NK-92 treated with Interleukin-12 subunit alpha and Interleukin-12 subunit beta, amount 100 ng/mL, for 24 hours (cell line): ENCODE results near the gene ITSN1.
"Not testable (repeated sequence)": the region's sequence is repeated elsewhere in the genome, so short reads cannot be mapped to it uniquely, and the experiment has no call there.

Source experiments
- DNase-seq: peaks from one replicate; lab custom pipeline; 2025; lab: John Stamatoyannopoulos, UW

ITSN1 gene

DNA sequence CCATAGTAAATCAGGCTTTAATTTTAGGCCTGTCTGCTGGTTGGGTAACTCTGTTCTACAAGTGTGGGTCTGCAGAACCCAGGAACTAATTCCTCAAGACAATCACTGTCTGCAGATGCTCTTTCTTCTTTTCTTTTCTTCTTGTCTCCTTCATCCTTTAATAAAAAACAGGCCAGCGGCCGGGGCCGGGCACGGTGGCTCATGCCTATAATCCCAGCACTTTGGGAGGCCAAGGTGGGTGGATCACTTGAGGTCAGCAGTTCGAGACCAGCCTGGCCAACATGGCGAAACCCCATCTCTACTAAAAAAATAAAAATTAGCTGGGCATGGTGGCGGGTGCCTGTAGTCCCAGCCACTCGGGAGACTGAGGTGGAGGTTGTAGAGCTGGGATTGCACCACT lies 220.9 kb downstream of the ITSN1 start:
- DNase-seq = not testable (repeated sequence)

DNA sequence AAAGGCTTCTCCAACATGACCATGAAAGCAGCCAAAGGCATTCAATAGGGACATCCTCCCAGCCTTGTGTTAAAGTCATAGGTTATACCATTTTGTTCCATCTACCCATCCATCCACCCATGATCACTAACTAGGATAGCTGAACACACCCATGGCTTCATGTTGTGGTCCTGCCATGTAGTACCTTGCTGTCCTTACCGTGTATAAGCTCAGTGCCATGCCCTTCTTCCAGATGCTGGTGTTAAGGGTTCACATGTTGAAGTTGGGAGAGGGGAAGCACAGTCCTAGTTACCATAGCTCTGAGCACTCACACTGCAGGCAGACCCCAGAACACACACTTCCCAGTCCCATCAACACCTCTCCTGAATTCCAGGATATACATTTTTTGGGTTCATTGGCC lies 221.8 kb downstream of the ITSN1 start:
- no peak for DNase-seq

- DNase-seq = no peak
Observed at GRCh38 chr21:33865176-33865575, 222.9 kb downstream of the ITSN1 start.

DNA sequence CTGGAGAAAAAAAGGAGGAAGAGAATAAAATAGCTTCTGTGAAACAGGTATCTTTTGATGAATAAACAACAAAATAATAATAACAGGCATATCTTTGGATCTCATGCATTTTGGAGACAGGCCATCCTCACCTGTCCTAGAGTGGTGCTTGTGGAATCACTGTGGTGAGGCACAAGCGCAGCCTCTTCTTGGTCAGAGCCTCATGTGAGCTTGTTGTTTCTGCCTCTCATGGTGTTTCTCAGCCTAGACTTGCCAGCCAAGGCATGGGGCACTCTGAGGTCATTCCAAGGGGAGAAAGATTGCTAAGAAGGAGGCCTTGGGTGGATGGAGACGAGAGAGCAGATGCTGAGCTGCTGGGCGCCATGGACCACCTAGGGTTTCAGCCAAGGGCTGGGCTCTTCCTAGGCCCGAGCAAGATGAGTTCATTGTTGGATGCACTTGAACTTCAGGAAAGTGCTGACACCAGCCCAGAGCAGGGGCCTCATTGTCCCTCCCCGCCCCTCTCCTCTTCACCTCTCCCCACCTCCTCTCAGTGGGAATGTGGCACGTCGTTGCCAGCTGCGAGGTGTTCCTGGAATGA lies 223.8 kb downstream of the ITSN1 start:
- DNase-seq = no peak

DNA sequence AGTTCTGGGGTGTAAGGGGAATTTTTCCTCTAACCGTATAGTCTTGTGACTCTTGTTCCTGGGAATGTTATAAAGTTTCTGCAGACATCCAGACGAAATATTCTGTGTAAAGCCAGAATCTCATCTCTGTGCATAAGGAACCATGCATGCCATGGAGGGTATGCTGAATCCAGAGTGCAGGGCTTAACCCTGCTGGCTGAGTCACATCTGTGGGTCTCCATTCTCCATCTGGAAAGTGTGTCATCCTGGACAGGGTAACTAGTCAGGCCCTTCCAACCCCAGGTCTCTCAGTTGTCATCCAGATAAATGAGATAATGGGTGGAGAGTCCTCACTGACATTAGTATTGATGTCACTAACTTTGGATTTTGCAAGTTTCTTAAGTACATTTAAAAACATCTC lies 224.5 kb downstream of the ITSN1 start:
- no peak for DNase-seq

GRCh38 chr21:33867868-33868267 lies 225.6 kb downstream of the ITSN1 start:
- DNase-seq = not testable (repeated sequence)

- no peak for DNase-seq
Observed at GRCh38 chr21:33869873-33870272, 227.6 kb downstream of the ITSN1 start.

- no peak for DNase-seq
Observed at GRCh38 chr21:33870768-33871167, 228.5 kb downstream of the ITSN1 start.

GRCh38 chr21:33871171-33871570 lies 228.9 kb downstream of the ITSN1 start:
- DNase-seq = no peak

GRCh38 chr21:33872881-33873515 lies 230.7 kb downstream of the ITSN1 start:
- DNase-seq = no peak

GRCh38 chr21:33874161-33874560 lies 231.9 kb downstream of the ITSN1 start:
- DNase-seq = no peak

GRCh38 chr21:33875026-33875695 lies 232.9 kb downstream of the ITSN1 start:
- no peak for DNase-seq

- DNase-seq = no peak
Observed at GRCh38 chr21:33878824-33879223, 236.5 kb downstream of the ITSN1 start.

DNA sequence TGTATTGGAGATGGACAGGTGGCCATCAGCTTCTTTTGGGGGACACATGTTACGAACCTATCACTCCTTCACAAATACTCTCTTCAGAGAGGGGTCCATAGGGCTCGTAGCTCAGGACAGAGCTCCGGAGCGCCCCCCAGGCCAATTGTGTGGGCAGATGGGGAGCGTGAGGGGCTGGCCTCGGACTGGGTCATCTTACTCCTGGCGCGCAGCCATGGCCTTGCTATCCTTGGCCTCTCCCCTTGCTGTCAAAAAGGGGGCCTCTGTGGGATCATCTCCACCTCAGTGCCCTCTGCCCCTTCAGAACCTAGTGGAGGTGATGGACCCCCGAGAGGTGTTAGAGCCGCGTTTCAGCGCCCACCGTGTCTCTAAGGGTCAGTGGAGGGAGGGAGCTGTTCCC lies 238.3 kb downstream of the ITSN1 start:
- DNase-seq = no peak

DNA sequence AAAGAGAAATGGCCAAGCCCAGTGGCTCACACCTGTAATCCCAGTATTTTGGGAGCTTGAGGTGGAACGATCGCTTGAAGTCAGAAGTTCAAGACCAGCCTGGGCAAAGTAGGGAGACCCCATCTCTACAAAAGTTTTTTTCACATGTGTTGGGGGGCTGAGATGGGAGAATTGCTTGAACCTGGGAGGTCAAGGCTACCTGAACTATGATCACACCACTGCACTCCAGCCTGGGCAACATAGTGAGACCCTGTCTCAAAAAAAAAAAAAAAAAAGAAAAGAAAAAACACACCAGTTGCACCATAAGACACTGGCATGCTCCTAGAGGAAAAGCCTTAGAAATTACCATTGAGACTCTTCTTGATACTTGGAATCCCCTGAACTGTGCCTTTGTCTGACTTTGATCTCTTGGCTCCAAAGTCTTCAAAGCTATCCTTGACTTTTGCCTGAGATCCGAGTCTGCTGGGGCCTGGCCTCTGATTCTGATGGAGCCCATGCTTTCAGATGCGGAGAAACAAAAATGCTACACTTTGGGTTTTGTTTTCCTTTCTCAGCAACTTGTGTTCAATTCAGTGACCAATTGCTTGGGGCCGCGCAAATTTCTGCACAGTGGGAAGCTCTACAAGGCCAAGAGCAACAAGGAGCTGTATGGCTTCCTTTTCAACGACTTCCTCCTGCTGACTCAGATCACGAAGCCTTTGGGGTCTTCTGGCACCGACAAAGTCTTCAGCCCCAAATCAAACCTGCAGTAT lies 239.6 kb downstream of the ITSN1 start:
- no peak for DNase-seq

DNA sequence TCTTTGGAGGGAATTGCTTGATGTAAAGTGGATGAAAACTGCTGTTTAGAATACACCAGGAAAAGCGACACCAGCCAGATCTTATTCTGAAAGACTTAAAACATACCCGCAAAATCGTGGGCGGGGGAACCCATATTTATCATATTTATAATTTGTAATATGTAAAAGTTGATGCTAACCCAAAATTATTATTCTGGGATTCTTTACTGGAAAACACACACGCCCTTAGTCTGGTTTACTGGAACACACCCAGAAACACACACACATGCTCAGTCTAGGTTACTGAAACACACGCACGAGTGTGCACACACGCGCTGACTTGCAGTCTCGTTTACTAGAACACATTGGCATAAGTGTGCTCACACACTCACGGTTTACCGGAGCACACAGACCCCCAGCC lies 240.8 kb downstream of the ITSN1 start:
- DNase-seq = no peak

- no peak for DNase-seq
Observed at GRCh38 chr21:33884376-33885171, 242.3 kb downstream of the ITSN1 start.

- no peak for DNase-seq
Observed at GRCh38 chr21:33885172-33885514, 242.8 kb downstream of the ITSN1 start.

GRCh38 chr21:33886321-33886720 lies 244.0 kb downstream of the ITSN1 start:
- DNase-seq = no peak

- no peak for DNase-seq
Observed at GRCh38 chr21:33890187-33890586, 247.9 kb downstream of the ITSN1 start.

DNA sequence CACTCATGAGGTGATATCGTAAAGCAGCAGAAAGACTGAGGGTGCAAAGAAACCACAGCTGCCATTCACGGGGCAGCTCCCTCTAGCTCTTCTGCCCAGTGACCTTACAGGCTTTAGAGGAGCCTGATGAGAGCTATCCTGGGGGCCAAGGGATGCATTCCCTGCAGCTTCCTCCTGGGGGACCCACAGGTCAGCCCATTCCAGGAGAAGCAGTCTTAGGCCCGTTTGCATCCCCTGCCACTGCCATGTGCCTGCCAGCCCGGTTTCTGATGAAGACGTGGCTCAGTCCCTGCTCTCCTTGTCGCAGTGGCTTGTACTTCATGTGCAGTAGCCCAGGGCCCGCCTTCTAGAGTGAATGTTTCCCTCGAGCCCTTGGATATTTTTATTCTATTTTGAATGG lies 250.6 kb downstream of the ITSN1 start:
- no peak for DNase-seq

DNA sequence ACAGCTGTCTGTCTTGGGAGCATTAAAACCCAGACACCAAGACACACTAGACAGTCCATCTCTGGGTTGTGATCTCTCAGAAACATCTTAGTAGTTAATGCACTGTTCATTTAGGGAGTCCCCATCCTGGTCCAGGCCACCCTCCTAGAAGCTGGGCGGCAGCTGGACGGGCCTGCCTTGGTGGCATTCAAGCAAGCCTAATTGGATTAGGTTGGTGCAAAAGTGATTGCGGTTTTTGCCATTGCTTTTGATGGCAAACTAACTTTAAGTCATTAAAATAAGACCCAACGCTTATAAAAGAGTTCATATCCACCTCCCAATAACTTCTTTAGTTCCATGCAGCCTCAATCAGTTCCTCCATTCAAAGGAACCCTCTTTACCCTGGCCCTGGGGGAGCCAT lies 251.6 kb downstream of the ITSN1 start:
- DNase-seq = no peak
